Neural cell (in vitro differentiated cells): ENCODE results near the gene SEBOX. TPM values are rescaled to one million over a fixed set of nuclear protein-coding genes. Genes with fewer than 3 reads are reported as not detected.

Experiments used
- H2AFZ ChIP-seq: fragments of 200-600, 300-800 bp; sonication (generic), shearing (Covaris generic); 2 replicates; pipeline ENCODE4 v1.6.0; 2014; ENCODE audit warnings: low read depth, mild to moderate bottlenecking, antibody characterized with exemption, low read length, moderate library complexity
- H3F3A ChIP-seq: fragments of 200-600 bp; shearing (Covaris generic); 2 replicates; pipeline ENCODE4 v1.6.1; 2016; ENCODE audit warnings: mild to moderate bottlenecking, moderate library complexity, mixed read lengths, antibody characterized with exemption, low read length; ENCODE audit not compliant: insufficient read depth, poor library complexity, severe bottlenecking
- H3K27ac ChIP-seq: fragments of 200-600, 300-800 bp; sonication (generic), shearing (Covaris generic); 2 replicates; pipeline ENCODE4 v1.5.1; 2014; ENCODE audit warnings: mild to moderate bottlenecking, low read length, moderate library complexity
- H3K27me3 ChIP-seq: fragments of 300-800, 200-600 bp; sonication (generic), shearing (Covaris generic); 2 replicates; pipeline ENCODE4 v1.6.0; 2014; ENCODE audit warnings: mild to moderate bottlenecking, low read depth, low read length, moderate library complexity; ENCODE audit not compliant: insufficient read depth
- H3K36me3 ChIP-seq: fragments of 300-800, 200-600 bp; sonication (generic), shearing (Covaris generic); 2 replicates; pipeline ENCODE4 v1.5.1; 2014; ENCODE audit warnings: mild to moderate bottlenecking, antibody characterized with exemption, low read length, moderate library complexity; ENCODE audit not compliant: insufficient read depth
- H3K4me2 ChIP-seq: fragments of 300-800, 200-600 bp; sonication (generic), shearing (Covaris generic); 2 replicates; pipeline ENCODE4 v1.6.0; 2014; ENCODE audit warnings: mild to moderate bottlenecking, low read length
- H3K4me3 ChIP-seq: fragments of 300-800, 200-600 bp; sonication (generic), shearing (Covaris generic); 2 replicates; pipeline ENCODE4 v1.5.1; 2014; ENCODE audit warnings: mild to moderate bottlenecking, low read length, moderate library complexity
- H3K79me2 ChIP-seq: fragments of 200-600 bp; shearing (Covaris generic); replicated peaks from 2 replicates; pipeline ENCODE4 v1.6.0; 2014; ENCODE audit warnings: mild to moderate bottlenecking, low read length, moderate library complexity; ENCODE audit not compliant: insufficient read depth
- H3K9ac ChIP-seq: fragments of 300-800, 200-600 bp; sonication (generic), shearing (Covaris generic); 2 replicates; pipeline ENCODE4 v1.6.1; 2016; ENCODE audit warnings: mild to moderate bottlenecking, low read length, mixed read lengths
- H3K9me2 ChIP-seq: fragments of 200-600 bp; shearing (Covaris generic); 2 replicates; pipeline ENCODE4 v1.6.1; 2016; ENCODE audit warnings: mild to moderate bottlenecking, low read length, mixed read lengths; ENCODE audit not compliant: insufficient read depth
- H3K9me3 ChIP-seq: fragments of 200-600, 300-800 bp; sonication (generic), shearing (Covaris generic); 2 replicates; pipeline ENCODE4 v1.6.1; 2016; ENCODE audit warnings: mild to moderate bottlenecking, mixed run types, low read length, moderate library complexity, mixed read lengths
- H4K20me1 ChIP-seq: fragments of 200-600 bp; shearing (Covaris generic); 2 replicates; pipeline ENCODE4 v1.6.1; 2016; ENCODE audit warnings: mild to moderate bottlenecking, mixed run types; ENCODE audit not compliant: insufficient read depth
- EP300 ChIP-seq: fragments of 450-650 bp; conservative IDR thresholded peaks from 2 replicates; pipeline ENCODE4 v1.6.1; 2014; ENCODE audit warnings: antibody characterized with exemption, mild to moderate bottlenecking, moderate library complexity; ENCODE audit not compliant: poor library complexity, severe bottlenecking
- EZH2 ChIP-seq: fragments of 200-600, 300-800 bp; shearing (Covaris generic), sonication (generic); IDR thresholded peaks from 2 replicates; pipeline ENCODE4 v1.6.1; 2014; ENCODE audit warnings: antibody characterized with exemption, low read length, borderline replicate concordance, mild to moderate bottlenecking; ENCODE audit not compliant: insufficient read depth, poor library complexity, severe bottlenecking
- MXI1 ChIP-seq: fragments of 450-650 bp; conservative IDR thresholded peaks from 2 replicates; pipeline ENCODE4 v1.6.1; 2014; ENCODE audit warnings: antibody characterized with exemption, mild to moderate bottlenecking; ENCODE audit not compliant: poor library complexity, severe bottlenecking
- POLR2AphosphoS5 ChIP-seq: IDR thresholded peaks from 2 replicates; pipeline ENCODE4 v1.6.1; 2012
- RAD21 ChIP-seq: fragments of 450-650 bp; conservative IDR thresholded peaks from 2 replicates; pipeline ENCODE4 v1.6.1; 2014; ENCODE audit warnings: antibody characterized with exemption, mild to moderate bottlenecking, moderate library complexity
- SMC3 ChIP-seq: fragments of 450-650 bp; conservative IDR thresholded peaks from 2 replicates; pipeline ENCODE4 v1.6.1; 2014; ENCODE audit warnings: antibody characterized with exemption, mild to moderate bottlenecking, moderate library complexity; ENCODE audit not compliant: poor library complexity
- TAF1 ChIP-seq: IDR thresholded peaks from 2 replicates; pipeline ENCODE4 v1.6.1; 2012; ENCODE audit warnings: low read depth
- polyA plus RNA-seq: library from polyadenylated mRNA; depleted of rRNA; stranded (reverse); fragments of >200 nt; gene quantifications from 2 replicates; pipeline ENCODE4 v1.2.3, GENCODE V29; 2014
- TF ChIP-seq, protein P1 (sequence below): IDR thresholded peaks from 2 replicates; pipeline ENCODE4 v1.6.1; 2012; ENCODE audit warnings: borderline replicate concordance
- TF ChIP-seq, protein P2 (sequence below): fragments of 450-650 bp; IDR thresholded peaks from 2 replicates; pipeline ENCODE4 v1.5.1; 2014; ENCODE audit warnings: antibody characterized with exemption, mild to moderate bottlenecking, moderate library complexity; ENCODE audit not compliant: poor library complexity, severe bottlenecking

The SEBOX gene
- polyA plus RNA-seq, 1 donor from 2014 or later, result not detected

DNA sequence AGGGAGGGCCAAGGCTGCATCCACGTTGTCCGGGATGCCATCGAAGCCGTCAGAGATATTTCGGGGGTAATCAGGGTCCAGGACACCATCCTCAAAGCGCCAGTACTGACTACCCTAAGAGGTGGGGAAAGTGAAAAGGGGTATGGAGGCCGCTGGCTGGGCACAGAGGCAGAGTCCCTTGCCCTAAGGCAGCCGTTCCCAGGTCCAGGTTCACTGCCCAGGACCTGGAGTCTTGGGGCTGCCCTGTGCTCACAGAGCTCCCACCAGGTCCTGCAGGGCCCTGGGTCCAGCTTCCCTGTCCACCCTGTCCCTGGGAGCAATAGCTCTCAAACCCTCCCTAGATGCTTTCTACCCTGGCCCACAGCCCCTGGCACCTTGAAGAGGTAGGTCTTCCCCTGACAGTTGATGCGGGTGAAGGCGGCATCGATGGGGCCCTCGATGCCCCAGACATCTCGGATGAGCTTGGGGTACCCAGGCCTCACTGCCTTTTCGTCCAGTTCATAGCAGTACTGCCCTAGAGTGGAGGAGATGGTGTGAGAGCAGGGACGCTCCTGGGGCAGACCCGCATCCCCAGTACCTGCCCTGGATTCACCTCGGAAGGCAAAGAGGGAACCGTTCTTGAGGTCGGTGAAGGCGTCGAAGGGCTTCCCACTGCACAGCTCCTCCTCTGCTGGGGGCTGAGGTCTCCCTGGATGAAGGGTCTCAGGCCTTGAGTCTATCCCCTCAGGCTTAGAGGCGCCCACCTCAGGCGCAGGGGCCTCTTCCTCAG lies 4.1 kb upstream of the SEBOX start:
- no peak overlapping the region for H3K27ac ChIP-seq

DNA sequence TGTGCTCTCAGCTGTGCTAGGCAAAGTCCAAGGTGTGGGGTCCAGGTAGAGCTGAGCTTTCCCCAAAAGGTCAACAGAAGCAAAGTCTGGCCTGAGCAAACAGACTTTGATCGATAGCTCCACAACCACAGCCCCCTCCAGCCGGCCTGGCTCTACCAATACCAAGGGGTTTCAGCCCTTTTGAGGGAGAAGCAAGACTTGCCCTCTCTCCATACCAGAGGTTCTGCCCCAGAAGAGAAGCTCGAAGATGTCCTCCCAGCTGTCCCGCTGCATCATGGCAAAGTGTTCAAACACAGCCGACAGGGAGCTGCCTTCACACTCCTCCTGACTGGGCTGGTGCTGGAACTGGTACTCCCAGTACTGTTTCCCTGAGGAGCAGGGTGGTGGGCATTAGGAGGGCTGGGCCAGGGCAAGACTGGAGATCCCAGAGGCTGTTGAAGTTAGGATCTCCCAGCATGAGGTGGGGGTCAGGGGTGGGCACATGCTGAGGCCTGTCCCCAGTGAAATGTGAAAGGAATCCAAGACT lies 3.4 kb upstream of the SEBOX start:
- Histone ChIP-seq H3K79me2 (peaks cover 3% of the 10 kb centered on the region), H3K9me3 (no peaks in the 10 kb centered on the region), H3K4me2 (no peak overlapping the region), H2AFZ (no peak overlapping the region), H3K9ac (no peak overlapping the region), H3K4me3 (no peak overlapping the region), H3K27ac (no peak overlapping the region), H3K9me2 (no peaks in the 10 kb centered on the region), H3K36me3 (no peaks in the 10 kb centered on the region), H3K27me3 (no peaks in the 10 kb centered on the region), H4K20me1 (no peaks in the 10 kb centered on the region), H3F3A (peaks cover 3% of the 10 kb centered on the region)
- no peak for TF ChIP-seq EZH2
- TF ChIP-seq RAD21, result no peak
- TF ChIP-seq SMC3, result no peak
- TF ChIP-seq, protein P1, sequence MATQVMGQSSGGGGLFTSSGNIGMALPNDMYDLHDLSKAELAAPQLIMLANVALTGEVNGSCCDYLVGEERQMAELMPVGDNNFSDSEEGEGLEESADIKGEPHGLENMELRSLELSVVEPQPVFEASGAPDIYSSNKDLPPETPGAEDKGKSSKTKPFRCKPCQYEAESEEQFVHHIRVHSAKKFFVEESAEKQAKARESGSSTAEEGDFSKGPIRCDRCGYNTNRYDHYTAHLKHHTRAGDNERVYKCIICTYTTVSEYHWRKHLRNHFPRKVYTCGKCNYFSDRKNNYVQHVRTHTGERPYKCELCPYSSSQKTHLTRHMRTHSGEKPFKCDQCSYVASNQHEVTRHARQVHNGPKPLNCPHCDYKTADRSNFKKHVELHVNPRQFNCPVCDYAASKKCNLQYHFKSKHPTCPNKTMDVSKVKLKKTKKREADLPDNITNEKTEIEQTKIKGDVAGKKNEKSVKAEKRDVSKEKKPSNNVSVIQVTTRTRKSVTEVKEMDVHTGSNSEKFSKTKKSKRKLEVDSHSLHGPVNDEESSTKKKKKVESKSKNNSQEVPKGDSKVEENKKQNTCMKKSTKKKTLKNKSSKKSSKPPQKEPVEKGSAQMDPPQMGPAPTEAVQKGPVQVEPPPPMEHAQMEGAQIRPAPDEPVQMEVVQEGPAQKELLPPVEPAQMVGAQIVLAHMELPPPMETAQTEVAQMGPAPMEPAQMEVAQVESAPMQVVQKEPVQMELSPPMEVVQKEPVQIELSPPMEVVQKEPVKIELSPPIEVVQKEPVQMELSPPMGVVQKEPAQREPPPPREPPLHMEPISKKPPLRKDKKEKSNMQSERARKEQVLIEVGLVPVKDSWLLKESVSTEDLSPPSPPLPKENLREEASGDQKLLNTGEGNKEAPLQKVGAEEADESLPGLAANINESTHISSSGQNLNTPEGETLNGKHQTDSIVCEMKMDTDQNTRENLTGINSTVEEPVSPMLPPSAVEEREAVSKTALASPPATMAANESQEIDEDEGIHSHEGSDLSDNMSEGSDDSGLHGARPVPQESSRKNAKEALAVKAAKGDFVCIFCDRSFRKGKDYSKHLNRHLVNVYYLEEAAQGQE, result no peak
- TF ChIP-seq MXI1, result no peak
- no peak for TF ChIP-seq TAF1
- TF ChIP-seq EP300, result no peak
- TF ChIP-seq POLR2AphosphoS5, result no peak
- TF ChIP-seq, protein P2, sequence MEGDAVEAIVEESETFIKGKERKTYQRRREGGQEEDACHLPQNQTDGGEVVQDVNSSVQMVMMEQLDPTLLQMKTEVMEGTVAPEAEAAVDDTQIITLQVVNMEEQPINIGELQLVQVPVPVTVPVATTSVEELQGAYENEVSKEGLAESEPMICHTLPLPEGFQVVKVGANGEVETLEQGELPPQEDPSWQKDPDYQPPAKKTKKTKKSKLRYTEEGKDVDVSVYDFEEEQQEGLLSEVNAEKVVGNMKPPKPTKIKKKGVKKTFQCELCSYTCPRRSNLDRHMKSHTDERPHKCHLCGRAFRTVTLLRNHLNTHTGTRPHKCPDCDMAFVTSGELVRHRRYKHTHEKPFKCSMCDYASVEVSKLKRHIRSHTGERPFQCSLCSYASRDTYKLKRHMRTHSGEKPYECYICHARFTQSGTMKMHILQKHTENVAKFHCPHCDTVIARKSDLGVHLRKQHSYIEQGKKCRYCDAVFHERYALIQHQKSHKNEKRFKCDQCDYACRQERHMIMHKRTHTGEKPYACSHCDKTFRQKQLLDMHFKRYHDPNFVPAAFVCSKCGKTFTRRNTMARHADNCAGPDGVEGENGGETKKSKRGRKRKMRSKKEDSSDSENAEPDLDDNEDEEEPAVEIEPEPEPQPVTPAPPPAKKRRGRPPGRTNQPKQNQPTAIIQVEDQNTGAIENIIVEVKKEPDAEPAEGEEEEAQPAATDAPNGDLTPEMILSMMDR, result no peak

More for the DNA sequence above, 4.1 kb upstream of the SEBOX start:
- Histone ChIP-seq H3K27me3 (no peaks in the 10 kb centered on the region), H3K9me2 (no peaks in the 10 kb centered on the region), H3K36me3 (no peaks in the 10 kb centered on the region), H4K20me1 (no peaks in the 10 kb centered on the region), H3K79me2 (peaks cover 3% of the 10 kb centered on the region), H2AFZ (no peak overlapping the region), H3K9me3 (no peaks in the 10 kb centered on the region), H3K4me3 (no peak overlapping the region), H3K9ac (no peak overlapping the region), H3K4me2 (no peak overlapping the region), H3F3A (peaks cover 3% of the 10 kb centered on the region)
- TF ChIP-seq SMC3 (no peak), TAF1 (no peak), RAD21 (no peak), EZH2 (no peak), POLR2AphosphoS5 (no peak), EP300 (no peak), MXI1 (no peak)
- TF ChIP-seq, protein P1, result no peak
- TF ChIP-seq, protein P2, result no peak
